Heart right ventricle (tissue), 16 donors: ENCODE results near the gene C6orf89. TPM values are rescaled to one million over a fixed set of nuclear protein-coding genes. Genes with fewer than 3 reads are reported as not detected.
A peak's percentile ranks its signal among the peaks of the same experiment; 100 is the strongest.

Source experiments
- ATAC-seq, 8 donors: fragments of 200-7000 bp; cut with Tn5 transposase; one replicate each; pipeline ENCODE4 v1.9.1; 2020; ENCODE audit warnings: mild to moderate bottlenecking in 8 of 8, moderate library complexity in 8 of 8, moderate number of reproducible peaks in 1 of 8
- DNase-seq, 2 donors: peaks; one replicate each; pipeline ENCODE4 v3.0.0-alpha.2; 2020
- H3K27ac ChIP-seq, 10 donors: fragments of 200-600 bp; sonication (generic) in 2 of 10; one replicate each; pipeline versions ENCODE4 v1.5.0 to v1.8.0; 2020 to 2022; ENCODE audit warnings: mild to moderate bottlenecking in 3 of 10
- H3K27me3 ChIP-seq, 7 donors: fragments of 200-600 bp; one replicate each; pipeline ENCODE4 v1.8.0; 2021 to 2022; ENCODE audit warnings: mild to moderate bottlenecking in 2 of 7
- H3K36me3 ChIP-seq, 9 donors: fragments of 200-600 bp; sonication (generic) in 1 of 9; one replicate each; pipeline versions ENCODE4 v1.5.0 to v1.8.0; 2020 to 2022; ENCODE audit warnings: mild to moderate bottlenecking in 2 of 9
- H3K4me1 ChIP-seq, 9 donors: fragments of 200-600 bp; sonication (generic) in 1 of 9; one replicate each; pipeline versions ENCODE4 v1.5.0 to v1.8.0; 2020 to 2022; ENCODE audit warnings: mild to moderate bottlenecking in 4 of 9
- H3K4me3 ChIP-seq, 10 donors: fragments of 200-600 bp; sonication (generic) in 2 of 10; one replicate each; pipeline versions ENCODE4 v1.5.0 to v1.8.0; 2020 to 2022; ENCODE audit warnings: mild to moderate bottlenecking in 7 of 10, moderate library complexity in 2 of 10
- H3K9me3 ChIP-seq, 11 donors: fragments of 200-600 bp in 10 of 11; sonication (generic) in 2 of 11; one replicate each; pipeline versions ENCODE4 v1.5.0 to v1.8.0; 2013 to 2022; ENCODE audit warnings: mild to moderate bottlenecking in 2 of 11, control low read depth in 1 of 11, moderate library complexity in 1 of 11
- CTCF ChIP-seq, 9 donors: fragments of 200-600 bp; sonication (generic) in 2 of 9; IDR thresholded peaks; one replicate each; pipeline versions ENCODE4 v1.5.0 to v1.8.0; 2021 to 2022; ENCODE audit warnings: antibody characterized with exemption in 9 of 9, mild to moderate bottlenecking in 5 of 9, moderate library complexity in 1 of 9
- WGBS, 2 donors: extraction: QIAGEN DNeasy Blood & Tissue Kit; methylation state at CpG; one replicate each; pipeline ENCODE4 v1.1.7; 2013; ENCODE audit warnings: inconsistent platforms in 1 of 2; 5-methylcytosine and 5-hydroxymethylcytosine counted together
- intact Hi-C, 10 donors: fragments of 100-400 bp; cut with DNase I; formaldehyde crosslinking; loops; one replicate each; pipeline versions ENCODE4 v1.11.1 to v1.14.2; 2022
- polyA plus RNA-seq, 2 donors: library from polyadenylated mRNA; stranded (reverse); fragments of 200-250 nt; gene quantifications; one replicate each; pipeline ENCODE4 v1.2.3, GENCODE V29; 2013
- total RNA-seq, 10 donors: library from RNA; stranded (reverse); fragmentation: NEBNext Ultra II Directional in 3 of 10; extraction: Animal tissue kit (Norgen Biotek cat#: 25700) in 3 of 10; gene quantifications; one replicate each; pipeline versions ENCODE4 v1.2.1 to v1.2.4, GENCODE V29; 2021 to 2023
- donor health status: Arrhythmogenic right ventricular cardiomyopathy.
- donor health status: ischemic (EF 13 %, LVEDD 7.1; RV severe dilation, severe dysfunction).
- donor health status: healthy with polysubstance abuse.
- donor health status: DM: no; HTN: yes; CAD: no.
- donor health status: DM: no; HTN: no; CAD: no.
- donor health status: ischemic (EF 25% LVEDD 6.9; RV normal size, moderate dysfunction).
- donor health status: ischemic (EF 25% LVEDD 5.7; RV mildly dilated, moderate dysfunction).
- donor health status: healthy.
- donor health status: DM: yes; HTN: yes; CAD: no.
- donor health status: Ischemic cardiomyopathy.
- donor health status: ischemic (EF 35%, LVEDD 5.7; RV mildly dilated, moderate dysfunction).
- donor health status: nonischemic (EF 11% LVEDD 7.7; RV severe dilation, severe dysfunction).
- donor health status: DM: yes; HTN: yes; CAD: no.
- donor health status: PGD.
- donor health status: ischemic (EF 29% LVEDD 5.4; RV normal size, mild dysfunction).
- donor health status: nonischemic (EF 23%, LVEDD 6.1; RV moderate dilation, normal function).

C6orf89 gene
- total and polyA plus RNA-seq, 12 donors: 22.5 to 104 (median 72.9) TPM

- Histone ChIP-seq H3K4me1 (peaks cover 8 to 63% (median 33%) of the 10 kb centered on the region in 9 donors), H3K27me3 (peaks cover 0 to 6% (median 0%) of the 10 kb centered on the region in 7 donors), H3K36me3 (no peaks in the 10 kb centered on the region), H3K27ac (peak overlapping the region in 2 of 10 donors; percentile 39 to 68), H3K9me3 (no peaks in the 10 kb centered on the region), H3K4me3 (no peak overlapping the region)
- WGBS, 2 donors: 90 to 93% methylated on average over 17 of the region's 17 CpGs
- intact Hi-C loops: no loop called here
- DNase-seq (no peak), ATAC-seq (no peak)
- no peak for TF ChIP-seq CTCF (IDR thresholded peaks at IDR 0.05)
Measured at GRCh38 chr6:36959555-36960250, 74.0 kb downstream of the C6orf89 start.

- H3K36me3 ChIP-seq: peaks cover 0 to 10% (median 1%) of the 10 kb centered on the region in 9 donors
- intact Hi-C loops: no loop called here
- no peak for TF ChIP-seq CTCF (IDR thresholded peaks at IDR 0.05)
- no peaks in the 10 kb centered on the region for H3K27me3 ChIP-seq
- DNase-seq: no peak
- no peaks in the 10 kb centered on the region for H3K9me3 ChIP-seq
- H3K27ac ChIP-seq: peak overlapping the region in 5 of 10 donors; percentile 26 to 78 (median 65)
- no peak for ATAC-seq
- peaks cover 8 to 54% (median 30%) of the 10 kb centered on the region in 9 donors for H3K4me1 ChIP-seq
- H3K4me3 ChIP-seq: no peak overlapping the region
- WGBS, 2 donors: 70 to 74% methylated on average over 40 of the region's 40 CpGs
Measured at GRCh38 chr6:36961441-36962435, 76.0 kb downstream of the C6orf89 start.

GRCh38 chr6:36962874-36963273 lies 77.1 kb downstream of the C6orf89 start:
- intact Hi-C loops: no loop called here
- H3K27me3 ChIP-seq: no peaks in the 10 kb centered on the region
- ATAC-seq (peak in 4 of 8 donors; percentile 10 to 17 (median 14)), DNase-seq (peak; percentile 69 to 72)
- WGBS, 2 donors: 78 to 79% methylated on average over 12 of the region's 12 CpGs
- no peaks in the 10 kb centered on the region for H3K9me3 ChIP-seq
- no peak overlapping the region for H3K4me3 ChIP-seq
- peaks cover 8 to 57% (median 30%) of the 10 kb centered on the region in 9 donors for H3K4me1 ChIP-seq
- H3K27ac ChIP-seq: peak overlapping the region in 1 of 10 donors; percentile 56
- no peak for TF ChIP-seq CTCF (IDR thresholded peaks at IDR 0.05)
- peaks cover 0 to 21% (median 9%) of the 10 kb centered on the region in 9 donors for H3K36me3 ChIP-seq
